HG03558 (cell line): ENCODE measurements around the gene WDR73.
"Not testable (repeated sequence)": the region's sequence is repeated elsewhere in the genome, so short reads cannot be mapped to it uniquely, and the experiment has no call there.

Experiments
- ATAC-seq: cut with Tn5 transposase; IDR thresholded peaks from one replicate; pipeline ENCODE4 v1.9.1; 2021; ENCODE audit warnings: moderate number of reproducible peaks; ENCODE audit not compliant: unreplicated experiment; ENCODE audit errors: extremely low read depth

Gene WDR73

DNA sequence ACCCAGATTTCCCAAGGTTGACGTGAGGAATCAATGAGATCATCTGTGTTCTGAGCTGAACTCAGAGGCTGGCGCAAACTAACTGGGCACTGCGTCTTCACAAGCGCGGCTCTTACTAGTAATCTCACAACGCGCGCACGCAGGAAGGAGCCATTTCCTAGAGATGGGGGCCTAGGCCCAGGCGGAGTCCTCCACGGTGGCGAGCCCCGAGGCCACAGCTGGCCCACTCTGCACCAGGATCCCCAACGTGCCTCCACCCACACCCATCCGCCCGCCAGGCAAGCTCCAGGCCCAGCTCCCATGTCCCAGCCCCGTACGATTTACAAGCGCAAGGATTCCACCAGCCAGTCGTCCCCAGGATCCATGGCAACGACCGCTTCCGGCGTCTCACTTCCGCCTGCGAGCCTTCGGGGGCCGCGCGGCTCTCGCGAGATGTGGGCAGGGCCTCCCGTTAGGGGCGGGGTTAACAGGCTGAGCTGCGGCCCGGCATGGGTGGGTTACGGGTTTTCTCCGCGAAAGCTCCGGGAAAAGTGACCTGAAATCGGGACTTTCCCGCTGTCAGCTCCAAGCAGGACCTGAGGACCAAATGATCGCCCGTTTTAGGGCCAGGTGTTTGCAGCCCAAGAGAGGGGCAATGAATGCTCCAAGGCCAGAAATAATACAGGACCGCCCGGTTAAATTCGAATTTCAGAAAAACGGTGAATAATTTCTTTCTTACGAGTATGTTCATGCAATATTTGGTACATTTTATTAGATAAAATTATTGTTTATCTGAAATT lies at the start of gene WDR73:
Gene WDR73 (minus strand): TSS at position 374 of the 779 bp plus-strand sequence. CDS start 9 bp downstream, at position 365.
- peak; percentile 52 for ATAC-seq

DNA sequence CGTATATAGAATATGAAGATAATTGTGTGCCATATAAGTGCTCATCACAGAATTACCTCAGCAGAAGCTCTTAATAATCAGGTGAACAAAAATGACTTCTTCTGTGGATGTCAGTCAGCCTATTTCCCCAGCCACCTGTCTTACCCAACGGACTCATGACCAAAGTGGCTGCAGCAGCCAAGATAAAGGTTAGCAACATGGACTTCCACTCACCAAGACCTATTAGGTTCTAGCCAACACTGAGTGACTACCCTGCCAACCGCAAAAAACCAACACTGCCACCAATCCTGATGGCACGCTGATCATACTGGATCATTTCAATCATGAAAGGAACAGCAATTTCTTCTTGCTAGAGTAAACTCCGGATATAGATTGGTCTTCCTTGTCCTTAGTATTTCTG lies 49.7 kb upstream of the WDR73 start:
- ATAC-seq, result no peak

DNA sequence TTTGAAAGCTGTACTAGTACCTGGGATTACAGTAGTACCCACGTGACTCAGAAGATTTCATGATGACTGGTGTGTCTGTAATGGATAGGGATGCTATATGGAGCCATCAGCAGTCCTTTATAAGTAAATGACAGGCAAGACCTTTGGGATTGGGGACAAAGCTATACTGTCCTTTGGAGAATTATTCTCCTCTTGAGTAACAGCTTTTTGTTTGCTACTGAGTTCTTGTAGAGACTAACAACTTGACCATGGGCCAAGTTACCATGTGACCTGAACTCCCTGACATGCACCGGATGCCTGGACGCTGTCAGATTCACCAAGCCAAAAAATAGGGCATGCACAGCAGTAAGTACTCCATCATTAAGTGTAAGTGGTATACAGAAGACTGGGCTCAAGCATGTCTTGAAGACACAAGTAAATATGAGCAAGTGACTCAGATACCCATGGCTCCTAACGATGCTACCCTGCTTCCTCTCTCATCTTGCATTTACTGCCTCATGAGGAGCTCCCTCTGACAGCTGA lies 48.9 kb upstream of the WDR73 start:
- ATAC-seq, result no peak

DNA sequence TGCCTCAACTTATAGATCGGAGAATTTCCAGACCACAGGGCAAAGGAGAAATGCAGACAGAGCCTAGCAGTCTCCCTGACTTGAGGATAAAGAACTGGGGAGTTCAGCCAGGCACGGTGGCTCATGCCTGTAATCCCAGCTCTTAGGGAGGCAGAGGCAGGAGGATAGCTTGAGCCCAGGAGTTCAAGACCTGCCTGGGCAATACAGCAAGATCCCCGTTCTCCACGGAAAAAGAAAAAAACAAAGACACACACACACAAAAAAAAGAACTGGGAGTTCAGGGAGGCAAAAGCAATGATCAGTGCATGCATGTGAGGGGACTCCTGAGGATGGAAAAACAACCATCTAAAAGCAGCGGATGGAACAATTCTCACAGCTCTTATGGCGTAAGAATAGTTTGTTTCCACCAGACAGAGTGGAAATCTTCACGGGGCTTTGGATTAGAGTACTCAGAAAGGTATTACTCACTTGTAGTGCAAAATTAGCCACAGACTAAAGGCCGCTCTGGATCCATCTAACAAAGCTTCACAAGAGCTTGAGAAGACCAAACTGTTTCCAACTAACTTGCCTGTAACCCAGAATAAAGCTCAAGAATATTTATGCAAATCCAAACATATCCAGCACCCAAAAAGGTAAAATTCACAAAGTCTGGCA lies 45.6 kb upstream of the WDR73 start:
- ATAC-seq, result no peak

DNA sequence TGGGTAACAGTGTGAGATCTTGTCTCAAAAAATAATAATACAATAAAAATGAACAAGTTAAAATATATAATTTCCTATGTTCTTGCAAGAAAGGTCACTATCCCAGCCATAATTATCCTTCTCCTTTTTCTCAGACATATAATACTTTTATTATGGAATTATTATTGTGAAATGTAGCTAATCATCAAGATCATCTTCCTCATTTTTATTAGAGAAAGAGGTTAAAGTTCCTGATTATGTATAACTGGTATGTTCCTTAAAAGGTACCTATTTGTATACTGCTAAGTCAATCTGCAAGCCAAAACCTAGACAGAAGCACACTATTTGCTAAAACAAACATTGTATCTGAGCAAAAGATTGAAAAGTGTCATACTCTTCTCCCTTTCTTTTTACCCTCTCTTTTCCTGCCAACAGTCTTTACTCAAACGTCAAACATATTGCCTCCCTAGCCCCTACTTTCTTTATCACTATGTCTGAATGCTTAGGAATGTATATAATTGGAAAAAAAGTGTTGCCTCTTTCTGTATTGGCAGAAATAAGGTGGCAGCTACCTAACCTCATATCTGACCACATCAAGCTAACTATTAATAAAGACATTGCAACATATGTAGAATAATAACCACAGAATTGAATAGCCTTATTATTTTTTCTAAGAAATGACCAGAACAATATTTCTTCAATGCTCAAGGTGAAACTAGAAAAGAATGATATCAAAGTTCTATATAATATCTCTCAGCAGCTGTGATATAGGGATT lies 43.3 kb upstream of the WDR73 start:
- ATAC-seq, result no peak

DNA sequence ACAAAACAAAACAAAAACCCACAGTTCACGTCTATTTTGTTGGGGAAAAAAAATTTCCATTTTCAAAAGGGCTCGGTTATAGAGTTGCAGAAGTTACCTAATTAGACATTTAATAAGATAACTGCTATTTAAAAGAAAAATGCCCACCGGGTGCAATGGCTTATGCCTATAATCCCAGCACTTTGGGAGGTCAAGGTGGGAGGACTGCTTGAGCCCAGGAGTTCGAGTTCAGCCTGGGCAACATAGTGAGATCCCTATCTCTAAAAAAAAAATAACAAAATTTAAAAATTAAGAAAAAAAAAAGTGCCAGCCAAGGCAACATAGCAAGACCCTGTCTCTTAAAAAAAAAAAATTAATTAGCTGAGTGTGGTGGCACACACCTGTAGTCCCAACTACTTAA lies 42.7 kb upstream of the WDR73 start:
- no peak for ATAC-seq

DNA sequence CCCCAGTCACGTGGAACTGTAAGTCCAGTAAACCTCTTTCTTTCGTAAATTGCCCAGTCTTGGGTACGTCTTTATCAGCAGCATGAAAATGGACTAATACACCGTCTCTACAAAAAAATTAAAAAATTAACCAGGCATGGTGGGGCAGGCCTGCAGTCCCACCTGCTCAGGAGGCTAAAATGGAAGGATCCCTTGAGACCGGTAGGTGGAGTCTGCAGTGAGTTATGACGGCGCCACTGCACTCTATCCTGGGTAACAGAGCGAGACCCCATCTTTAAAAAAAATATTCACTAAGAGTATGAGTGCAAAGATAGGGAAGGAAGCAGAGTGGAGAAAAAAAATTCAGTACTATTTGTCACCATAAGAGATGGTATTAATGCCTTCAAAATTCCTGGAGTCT lies 36.3 kb upstream of the WDR73 start:
- ATAC-seq, result no peak

DNA sequence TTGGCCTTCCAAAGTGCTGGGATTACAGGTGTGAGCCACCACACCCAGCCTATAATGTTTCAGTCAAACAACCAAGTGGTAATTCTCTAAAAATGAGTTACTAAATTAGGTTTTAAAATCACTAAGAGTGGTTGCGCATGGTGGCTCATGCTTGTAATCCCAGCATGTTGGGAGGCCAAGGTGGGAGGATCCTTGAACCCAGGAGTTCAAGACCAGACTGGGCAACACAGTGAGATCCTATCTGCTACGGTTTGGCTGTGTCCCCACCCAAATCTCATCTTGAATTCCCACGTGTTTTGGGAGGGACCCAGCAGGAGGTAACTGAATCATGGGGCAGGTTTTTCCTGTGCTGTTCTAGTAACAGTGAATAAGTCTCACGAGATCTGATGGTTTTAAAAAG lies 35.8 kb upstream of the WDR73 start:
- no peak for ATAC-seq

DNA sequence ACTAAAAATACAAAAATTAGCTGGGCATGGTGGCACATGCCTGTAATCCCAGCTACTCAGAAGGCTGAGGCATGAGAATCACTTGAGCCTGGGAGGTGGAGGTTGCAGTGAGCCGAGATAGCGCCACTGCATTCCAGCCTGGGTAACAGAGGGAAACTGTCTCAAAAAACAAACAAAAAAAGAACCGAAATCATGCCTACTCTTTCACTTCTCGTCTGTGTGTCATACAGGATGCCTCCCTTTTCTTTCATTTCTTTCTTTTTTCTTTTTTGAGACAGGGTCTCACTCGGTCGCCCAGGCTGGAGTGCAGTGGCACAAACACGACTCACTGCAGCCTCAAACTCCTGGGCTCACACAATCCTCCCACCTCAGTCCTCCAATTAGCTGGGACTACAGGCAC lies 32.4 kb upstream of the WDR73 start:
- not testable (repeated sequence) for ATAC-seq

DNA sequence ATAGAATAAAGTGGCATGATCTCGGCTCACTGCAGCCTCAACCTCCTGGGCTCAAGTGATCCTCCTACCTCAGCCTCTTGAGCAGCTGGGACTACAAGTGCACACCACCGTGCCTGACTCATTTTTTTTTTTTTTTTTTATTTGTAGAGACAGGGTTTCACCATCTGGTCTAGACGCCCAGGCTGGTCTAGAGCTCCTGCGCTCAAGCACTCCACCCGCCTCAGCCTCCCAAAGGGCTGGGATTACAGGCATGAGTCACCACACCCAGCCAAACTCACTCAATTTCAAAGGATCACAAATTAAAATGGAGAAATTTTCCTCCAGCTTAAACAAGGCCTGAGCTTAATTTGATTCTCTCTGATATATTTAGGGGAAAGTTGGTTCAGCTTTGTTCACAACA lies 31.2 kb upstream of the WDR73 start:
- no peak for ATAC-seq

DNA sequence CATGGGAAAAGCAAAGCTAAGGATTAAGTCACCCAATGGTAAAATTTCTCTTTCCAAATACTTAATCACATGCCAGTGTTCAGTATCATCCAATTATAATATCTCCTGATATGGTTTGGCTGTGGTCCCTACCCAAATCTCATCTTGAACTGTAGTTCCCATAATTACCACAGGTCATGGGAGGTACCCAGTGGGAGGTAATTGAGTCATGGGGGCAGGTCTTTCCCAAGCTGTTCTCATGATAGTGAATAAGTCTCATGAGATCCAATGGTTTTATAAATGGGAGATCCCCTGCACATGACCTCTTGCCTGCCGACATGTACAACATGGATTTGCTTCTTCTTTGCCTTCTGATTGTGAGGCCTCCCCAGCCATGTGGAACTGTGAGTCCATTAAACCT lies 30.0 kb upstream of the WDR73 start:
- ATAC-seq, result no peak

DNA sequence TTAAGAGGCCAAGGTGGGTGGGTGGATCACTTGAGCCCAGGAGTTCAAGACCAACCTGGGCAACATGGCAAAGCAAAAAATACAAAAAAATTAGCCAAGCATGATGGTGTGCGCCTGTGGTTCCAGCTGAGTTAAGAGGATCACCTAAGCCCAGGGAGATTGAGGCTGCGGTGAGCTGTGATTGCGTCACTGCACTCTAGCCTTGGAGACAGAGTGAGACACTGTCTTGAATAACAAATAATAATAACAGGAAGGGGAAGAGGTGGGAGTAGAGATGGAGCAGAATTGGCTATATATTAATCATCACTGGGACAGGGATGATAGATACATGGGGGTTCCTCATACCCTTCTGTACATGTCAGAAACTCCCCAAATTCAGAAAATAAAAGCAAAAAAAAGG lies 27.7 kb upstream of the WDR73 start:
- no peak for ATAC-seq

DNA sequence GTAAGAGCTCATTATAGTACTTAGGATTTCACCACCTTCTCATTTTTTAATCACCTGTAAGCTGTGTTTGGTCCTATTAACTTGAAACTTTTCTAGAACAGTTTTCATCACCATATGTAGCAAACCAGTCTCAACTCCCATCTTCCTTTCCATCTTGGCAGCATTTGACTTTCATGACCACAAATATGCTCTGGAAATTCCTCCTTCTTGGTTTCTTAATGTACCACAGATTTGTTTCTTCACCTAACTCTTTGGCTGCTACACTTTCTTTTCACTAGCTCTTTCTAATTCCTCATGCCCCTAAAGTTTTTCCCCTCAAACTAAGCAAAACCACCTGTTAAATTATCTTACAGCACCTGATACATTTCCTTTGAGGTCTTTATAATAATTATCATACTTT lies 17.1 kb upstream of the WDR73 start:
- no peak for ATAC-seq

DNA sequence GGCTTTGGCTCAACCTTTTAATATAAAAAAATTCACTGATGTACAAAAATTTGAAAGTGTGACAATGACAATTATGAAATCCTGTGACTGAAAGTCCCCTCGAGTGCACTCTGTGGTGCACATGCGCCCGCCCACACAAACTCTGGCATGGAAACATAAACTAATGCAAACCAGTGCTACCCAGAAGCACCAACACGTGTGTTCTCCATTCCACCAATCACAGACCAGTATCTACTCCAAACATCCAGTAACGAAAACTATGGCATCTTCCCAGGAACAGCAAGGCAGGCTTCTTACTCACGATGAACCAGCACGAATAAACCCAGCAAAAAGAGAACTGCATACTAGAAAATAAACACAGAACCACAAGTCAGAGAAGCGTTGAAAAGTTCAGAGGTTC lies 15.6 kb upstream of the WDR73 start:
- ATAC-seq, result no peak

DNA sequence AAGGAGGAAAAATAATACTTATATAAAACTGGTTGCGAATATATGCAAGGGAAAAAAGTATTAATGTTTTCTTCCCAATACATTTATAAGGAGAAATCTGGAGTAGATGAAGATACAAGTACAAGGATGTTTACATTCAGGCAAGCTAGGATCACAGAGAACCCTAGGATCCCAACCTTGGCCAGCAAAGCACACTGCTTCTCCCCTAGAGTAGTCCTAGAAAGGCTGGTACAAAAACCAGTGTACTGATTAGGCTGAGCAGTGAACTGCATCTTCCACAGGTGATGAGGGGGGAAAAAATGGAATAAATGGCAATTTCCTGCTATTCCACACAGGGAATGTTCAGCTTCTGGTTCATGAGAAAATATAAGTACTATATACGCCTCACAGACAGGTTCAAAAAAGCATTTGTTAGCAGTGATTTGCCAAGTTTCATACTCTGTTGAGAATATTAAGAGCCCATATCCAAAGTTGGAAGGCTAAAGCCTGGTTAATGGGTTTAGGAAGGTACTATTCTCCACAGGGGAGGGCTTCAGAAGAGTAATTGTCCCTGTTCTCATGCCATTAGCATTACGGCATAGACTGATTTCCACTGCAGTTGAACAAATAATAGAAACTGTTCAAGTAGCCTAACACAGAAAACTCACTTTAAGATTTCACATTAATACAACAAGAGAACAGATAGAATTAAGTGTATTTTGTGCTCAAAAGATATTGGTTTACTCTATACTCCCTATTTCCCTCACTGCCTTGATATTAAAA lies 14.3 kb upstream of the WDR73 start:
- ATAC-seq, result no peak

DNA sequence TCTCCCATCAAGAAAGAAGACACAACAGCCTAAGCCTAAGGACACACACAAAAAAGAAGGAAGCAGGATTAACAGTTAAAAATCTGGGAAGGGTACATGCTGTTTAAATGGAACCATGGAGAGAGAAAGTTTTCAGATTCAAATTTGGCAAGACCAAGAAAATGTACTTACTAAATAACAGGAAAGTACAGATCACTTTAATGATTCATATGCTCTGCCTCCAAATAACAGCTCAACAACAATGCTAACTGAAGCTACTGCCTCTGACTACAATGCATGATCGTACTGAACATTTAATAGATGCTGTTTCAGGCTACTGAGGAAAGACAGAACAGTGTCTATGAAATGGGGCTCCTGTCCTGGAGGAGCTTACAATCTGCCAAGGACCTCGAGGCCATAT lies 12.3 kb upstream of the WDR73 start:
- ATAC-seq, result no peak

DNA sequence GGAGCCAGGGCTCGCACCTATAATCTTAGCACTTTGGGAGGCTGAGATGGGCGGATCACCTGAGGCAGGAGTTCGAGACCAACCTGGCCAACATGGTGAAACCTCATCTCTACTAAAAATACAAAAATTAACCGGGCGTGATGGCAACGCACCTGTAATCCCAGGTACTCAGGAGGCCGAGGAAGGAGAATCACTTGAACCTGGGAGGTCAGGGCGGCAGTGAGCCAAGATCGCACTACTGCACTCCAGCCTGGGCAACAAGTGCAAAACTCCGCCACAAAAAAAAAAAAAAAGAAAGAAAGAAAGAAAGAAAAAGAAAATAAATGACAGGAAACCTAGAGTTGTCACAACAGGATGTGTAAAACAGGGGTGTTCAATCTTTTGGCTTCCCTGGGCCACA lies 6.9 kb upstream of the WDR73 start:
- ATAC-seq, result no peak

DNA sequence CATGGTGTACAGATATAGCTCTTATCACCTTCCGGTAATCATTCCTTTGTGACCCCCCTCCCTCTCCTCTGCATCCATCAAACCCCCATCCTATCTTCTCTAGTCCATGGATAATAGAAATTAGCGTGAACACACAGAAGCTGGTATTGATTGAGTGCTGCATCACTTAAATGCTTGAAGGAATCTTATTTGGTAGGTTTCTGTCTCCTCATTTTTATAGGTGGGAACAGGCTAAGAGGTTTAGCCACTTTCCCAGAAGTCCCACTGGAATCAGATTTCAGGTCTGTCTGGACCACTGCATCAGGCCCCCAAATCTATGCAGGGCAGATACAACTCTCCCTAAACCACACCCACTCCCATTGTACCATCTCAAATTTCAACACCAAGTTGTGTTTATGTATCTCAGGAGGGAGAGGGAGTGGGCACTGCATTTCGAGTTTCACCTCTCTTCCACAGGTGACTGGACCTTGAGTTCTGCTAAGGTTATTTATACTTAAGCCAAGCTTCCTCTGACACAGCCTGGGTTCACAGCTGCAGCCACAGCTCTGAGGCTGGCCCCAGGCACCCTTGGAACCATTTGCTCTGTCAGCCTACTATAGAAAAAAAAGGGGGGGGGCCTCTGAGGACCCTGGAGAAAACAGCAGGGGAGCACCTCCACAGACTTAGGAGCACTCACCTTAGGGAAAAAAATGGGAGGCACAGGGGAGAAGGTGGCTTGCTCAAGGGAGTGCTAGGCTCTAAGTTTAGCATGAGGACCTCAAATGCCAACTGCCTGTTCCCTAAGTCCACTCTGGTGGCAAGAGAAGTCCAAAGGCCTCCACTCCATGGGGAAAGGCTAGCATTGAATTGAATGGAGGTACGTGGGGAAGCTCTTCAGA lies 6.1 kb upstream of the WDR73 start:
- no peak for ATAC-seq

DNA sequence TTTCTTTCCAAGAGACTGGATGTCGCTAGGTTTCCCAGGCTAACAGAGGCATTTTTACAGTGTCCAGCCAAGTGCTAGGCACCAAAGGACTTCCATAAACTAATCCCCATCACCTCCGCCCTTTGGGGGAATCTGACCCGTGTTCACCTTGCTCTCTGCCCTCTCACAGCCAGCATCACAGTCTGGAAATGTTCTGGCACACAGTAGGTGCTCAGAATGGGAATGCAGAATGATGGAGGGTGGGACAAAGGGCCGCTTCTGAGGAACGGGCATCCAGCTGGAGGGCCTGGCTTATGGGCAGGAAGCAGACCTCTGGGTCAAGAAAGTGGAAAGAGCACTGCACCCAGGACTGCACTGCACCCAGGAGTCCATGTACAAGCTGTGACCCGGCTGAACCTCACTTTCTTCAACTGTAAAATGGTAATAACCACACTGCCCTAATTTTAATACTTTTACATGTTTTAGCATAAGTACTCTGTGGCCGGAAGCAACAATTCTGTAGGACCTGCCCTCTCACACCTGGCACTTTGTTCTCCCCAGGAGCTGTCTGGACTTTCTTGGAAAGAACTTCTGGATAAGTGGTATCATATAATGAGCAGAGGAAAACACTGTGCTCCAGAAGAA lies 4.8 kb upstream of the WDR73 start:
- ATAC-seq, result no peak
